ENCODE data around the gene OR1F1.

The OR1F1 gene

DNA sequence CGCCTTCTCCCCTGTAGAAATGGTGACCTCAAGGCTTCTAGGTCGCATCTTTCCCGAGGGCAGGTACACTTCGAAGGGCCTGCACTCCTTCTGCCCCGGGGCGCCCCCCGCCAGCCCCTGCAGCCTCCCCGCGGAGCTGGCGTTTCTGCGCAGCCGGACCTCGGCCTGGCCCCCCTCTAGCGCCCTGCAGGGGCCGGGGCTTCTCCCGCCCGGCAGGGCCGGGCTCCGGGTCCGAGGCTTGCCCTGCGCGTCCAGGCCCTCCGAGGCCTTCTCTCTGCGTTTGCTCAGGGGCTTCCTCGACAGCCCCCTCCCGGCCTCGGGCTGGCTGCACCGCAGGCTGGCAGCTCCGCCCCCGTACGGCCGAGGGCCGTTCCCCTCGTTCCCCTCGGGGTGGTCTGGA, 66.3 kb downstream of the OR1F1 start:
- Histone ChIP-seq H3K4me1 (ENCODE audit: control insufficient read depth in 2 of 2, insufficient read depth in 1 of 2, low read depth in 1 of 2, low read length in 2 of 2) (no peaks in the 10 kb centered on the region), H2BK5ac (ENCODE audit: low read length) (no peak overlapping the region), H3K4me2 (ENCODE audit: insufficient read depth, low read length, poor library complexity, severe bottlenecking) (no peak overlapping the region), H3K23ac (ENCODE audit: low read depth, low read length, poor library complexity) (no peak overlapping the region), H3K27ac (replicated peaks; ENCODE audit: low read length) (no peak overlapping the region), H3K9ac (ENCODE audit: low read depth, low read length, poor library complexity) (no peak overlapping the region), H2BK120ac (ENCODE audit: low read depth, low read length) (no peak overlapping the region), H2AFZ (ENCODE audit: low read length) (peak overlapping the region; percentile 40), H3K36me3 (replicated peaks in 1 of 2; ENCODE audit: control insufficient read depth in 2 of 2, insufficient read depth in 2 of 2, low read length in 2 of 2) (no peaks in the 10 kb centered on the region), H3K9me3 (replicated peaks in 1 of 2; ENCODE audit: control insufficient read depth in 2 of 2, insufficient read depth in 1 of 2, low read depth in 1 of 2, low read length in 2 of 2) (peaks cover 0 to 24% of the 10 kb centered on the region in 2 donors), H3K4me3 (ENCODE audit: low read length in 2 of 2) (no peak overlapping the region), H3K4ac (ENCODE audit: low read length) (no peak overlapping the region), H4K91ac (ENCODE audit: low read depth, low read length, poor library complexity) (no peak overlapping the region), H3K79me1 (ENCODE audit: low read depth, low read length) (no peaks in the 10 kb centered on the region), H2AK5ac (ENCODE audit: low read depth, low read length) (no peak overlapping the region), H3K27me3 (ENCODE audit: control insufficient read depth in 3 of 3, insufficient read depth in 3 of 3, low read depth in 1 of 3, low read length in 3 of 3) (peaks cover 0 to 41% (median 0%) of the 10 kb centered on the region in 3 experiments), H2BK12ac (ENCODE audit: low read length) (no peak overlapping the region), H3K18ac (ENCODE audit: low read length) (no peak overlapping the region), H3K14ac (ENCODE audit: low read length) (no peak overlapping the region), H2BK15ac (ENCODE audit: low read length) (no peak overlapping the region), H4K8ac (ENCODE audit: low read depth, low read length) (no peak overlapping the region)
- WGBS, 2 donors (ENCODE audit: extremely low coverage in 2 of 2, insufficient read length in 2 of 2, insufficient replicate concordance in 1 of 2), result no CpG with 5 or more reads among the region's 35 CpGs
- no peak for DNase-seq (ENCODE audit: low spot score)
